Suprapubic skin (tissue), 4 donors: ENCODE results near the gene VAV1. TPM values are rescaled to one million over a fixed set of nuclear protein-coding genes. Genes with fewer than 3 reads are reported as not detected.

Source experiments
- DNase-seq, 2 donors: peaks; one replicate each; pipeline ENCODE4 v3.0.0-alpha.2; 2019; ENCODE audit warnings: low spot score in 2 of 2
- H3K27ac ChIP-seq: fragments of 200-600 bp; sonication (generic); one replicate; pipeline ENCODE4 v1.5.1; 2019
- H3K27me3 ChIP-seq: fragments of 200-600 bp; sonication (generic); one replicate; pipeline ENCODE4 v1.5.1; 2019
- H3K36me3 ChIP-seq: fragments of 200-600 bp; sonication (generic); one replicate; pipeline ENCODE4 v1.5.1; 2019
- H3K4me1 ChIP-seq: fragments of 200-600 bp; sonication (generic); one replicate; pipeline ENCODE4 v1.5.1; 2019
- H3K4me3 ChIP-seq: fragments of 200-600 bp; sonication (generic); one replicate; pipeline ENCODE4 v1.5.1; 2019; ENCODE audit warnings: mild to moderate bottlenecking
- H3K9me3 ChIP-seq: fragments of 200-600 bp; sonication (generic); one replicate; pipeline ENCODE4 v1.5.1; 2019
- CTCF ChIP-seq, 2 donors: fragments of 200-600 bp in 1 of 2; fragments of 450-650 bp in 1 of 2; sonication (generic) in 1 of 2; IDR thresholded peaks; one replicate each; pipeline ENCODE4 v1.5.1; 2016 to 2019; ENCODE audit warnings: antibody characterized with exemption in 2 of 2, mild to moderate bottlenecking in 1 of 2, moderate library complexity in 1 of 2
- EP300 ChIP-seq: sonication (generic); formaldehyde crosslinking; IDR thresholded peaks from one replicate; pipeline ENCODE4 v1.6.1; 2017; ENCODE audit warnings: antibody characterized with exemption
- POLR2A ChIP-seq, 2 donors: fragments of 450-650 bp; IDR thresholded peaks; one replicate each; pipeline ENCODE4 v1.6.1; 2017; ENCODE audit warnings: antibody characterized with exemption in 2 of 2, mild to moderate bottlenecking in 2 of 2, moderate library complexity in 2 of 2
- POLR2AphosphoS5 ChIP-seq, 3 donors: sonication (generic); formaldehyde crosslinking; IDR thresholded peaks; one replicate each; pipeline ENCODE4 v1.6.1; 2017; ENCODE audit warnings: antibody characterized with exemption in 3 of 3
- WGBS: methylation state at CpG from one replicate; pipeline ENCODE4 v1.1.5; 2018; 5-methylcytosine and 5-hydroxymethylcytosine counted together
- total RNA-seq, 4 donors: library from RNA; depleted of rRNA; stranded (reverse); fragments of >200 nt; gene quantifications; one replicate each; pipeline ENCODE4 v1.1.0, GENCODE V29; 2016

The VAV1 gene
- total RNA-seq, 4 donors from 2014 or later: 1.1 to 3.1 (median 1.2) TPM

- no peak for DNase-seq
- no peak overlapping the region for H3K4me3 ChIP-seq
- H3K9me3 ChIP-seq: no peaks in the 10 kb centered on the region
- H3K36me3 ChIP-seq: no peaks in the 10 kb centered on the region
- peaks cover 6% of the 10 kb centered on the region for H3K27me3 ChIP-seq
- TF ChIP-seq POLR2AphosphoS5 (IDR thresholded peaks at IDR 0.05): no peak
- no peak for TF ChIP-seq CTCF (IDR thresholded peaks at IDR 0.05)
- no peak for TF ChIP-seq POLR2A (IDR thresholded peaks at IDR 0.05)
- no peak for TF ChIP-seq EP300
- no peaks in the 10 kb centered on the region for H3K4me1 ChIP-seq
- WGBS: 87% methylated on average over 6 of the region's 7 CpGs
- H3K27ac ChIP-seq: no peak overlapping the region
Observed at GRCh38 chr19:6886277-6886897, 113.9 kb downstream of the VAV1 start.

- TF ChIP-seq EP300 (no peak), CTCF (IDR thresholded peaks at IDR 0.05) (no peak), POLR2AphosphoS5 (IDR thresholded peaks at IDR 0.05) (no peak), POLR2A (IDR thresholded peaks at IDR 0.05) (no peak)
- Histone ChIP-seq H3K4me3 (no peak within 1 kb of the TSS), H3K9me3 (no peaks in the 10 kb centered on the region), H3K4me1 (no peaks in the 10 kb centered on the region), H3K36me3 (no peaks in the 10 kb centered on the region), H3K27me3 (no peaks in the 10 kb centered on the region), H3K27ac (no peak within 1 kb of the TSS)
- DNase-seq: no peak
- 81% methylated on average over 4 of the region's 4 CpGs for WGBS
Observed at GRCh38 chr19:6887316-6887715, 114.8 kb downstream of the VAV1 start, which contains the start of gene ADGRE1. Gene ADGRE1 (plus strand): TSS chr19:6887579. CDS start chr19:6887609, 30 bp downstream.

- H3K9me3 ChIP-seq: no peaks in the 10 kb centered on the region
- no peak overlapping the region for H3K27ac ChIP-seq
- TF ChIP-seq POLR2AphosphoS5 (IDR thresholded peaks at IDR 0.05) (no peak), EP300 (no peak), POLR2A (IDR thresholded peaks at IDR 0.05) (no peak), CTCF (IDR thresholded peaks at IDR 0.05) (no peak)
- no peak for DNase-seq
- 94% methylated on average over 2 of the region's 2 CpGs for WGBS
- no peak overlapping the region for H3K4me3 ChIP-seq
- no peaks in the 10 kb centered on the region for H3K36me3 ChIP-seq
- H3K27me3 ChIP-seq: peaks cover under 1% of the 10 kb centered on the region
- no peaks in the 10 kb centered on the region for H3K4me1 ChIP-seq
Observed at GRCh38 chr19:6888967-6889366, 116.5 kb downstream of the VAV1 start.

GRCh38 chr19:6890401-6890913 lies 117.9 kb downstream of the VAV1 start:
- DNase-seq: no peak

More at GRCh38 chr19:6890401-6890913, 117.9 kb downstream of the VAV1 start:
- Histone ChIP-seq H3K27me3 (peaks cover 5% of the 10 kb centered on the region), H3K36me3 (no peaks in the 10 kb centered on the region), H3K27ac (no peak overlapping the region), H3K9me3 (peaks cover 5% of the 10 kb centered on the region), H3K4me3 (no peak overlapping the region), H3K4me1 (no peaks in the 10 kb centered on the region)
- 51% methylated on average over 3 of the region's 3 CpGs for WGBS
- TF ChIP-seq POLR2A (IDR thresholded peaks at IDR 0.05): no peak
- no peak for TF ChIP-seq CTCF (IDR thresholded peaks at IDR 0.05)
